Prostate gland (tissue), 2 donors: ENCODE results near the gene PDCD10. TPM values are rescaled to one million over a fixed set of nuclear protein-coding genes. Genes with fewer than 3 reads are reported as not detected.

Experiments
- DNase-seq: peaks from one replicate; pipeline ENCODE4 v3.0.0-alpha.2; 2019; ENCODE audit warnings: low spot score
- H3K27ac ChIP-seq, 2 donors: fragments of 200-600 bp; sonication (generic); 2 replicates each; pipeline ENCODE4 v1.5.1; 2017 to 2019
- H3K27me3 ChIP-seq: fragments of 200-600 bp; sonication (generic); replicated peaks from 2 replicates; pipeline ENCODE4 v1.5.1; 2019; ENCODE audit not compliant: insufficient read depth
- H3K36me3 ChIP-seq, 2 donors: fragments of 200-600 bp; sonication (generic); 1 replicate in 1 of 2; 2 replicates in 1 of 2; pipeline versions ENCODE4 v1.5.1 to v1.8.1; 2017 to 2019
- H3K4me1 ChIP-seq: fragments of 200-600 bp; sonication (generic); replicated peaks from 2 replicates; pipeline ENCODE4 v1.5.1; 2019
- H3K4me3 ChIP-seq, 2 donors: fragments of 200-600 bp; sonication (generic); 2 replicates each; pipeline ENCODE4 v1.5.1; 2017 to 2019
- H3K9me3 ChIP-seq: fragments of 200-600 bp; sonication (generic); 2 replicates; pipeline ENCODE4 v1.5.1; 2017
- POLR2A ChIP-seq: fragments of 450-650 bp; IDR thresholded peaks from one replicate; pipeline ENCODE4 v1.6.1; 2016; ENCODE audit warnings: antibody characterized with exemption, mild to moderate bottlenecking
- POLR2AphosphoS5 ChIP-seq: sonication (generic); formaldehyde crosslinking; IDR thresholded peaks from one replicate; pipeline ENCODE4 v1.6.1; 2017; ENCODE audit warnings: antibody characterized with exemption
- WGBS: methylation state at CpG from one replicate; pipeline ENCODE4 v1.1.5; 2018; 5-methylcytosine and 5-hydroxymethylcytosine counted together
- intact Hi-C: fragments of 100-400 bp; cut with DNase I; formaldehyde crosslinking; loops from one replicate; pipeline ENCODE4 v1.14.2; 2022
- total RNA-seq, 2 donors: library from RNA; depleted of rRNA; stranded (reverse); fragments of >200 nt; gene quantifications; one replicate each; pipeline ENCODE4 v1.1.0, GENCODE V29; 2016
- TF ChIP-seq, protein P1 (sequence below), 4 experiments: fragments of 200-600 bp in 2 of 4; fragments of 450-650 bp in 2 of 4; sonication (generic) in 2 of 4; IDR thresholded peaks; 1 replicate in 3 of 4; 2 replicates in 1 of 4; pipeline ENCODE4 v1.5.1; 2016 to 2019; ENCODE audit warnings: antibody characterized with exemption in 4 of 4, mild to moderate bottlenecking in 2 of 4, moderate library complexity in 2 of 4

The PDCD10 gene
- total RNA-seq, 2 donors from 2014 or later, result 50.3 to 58.1 TPM

DNA sequence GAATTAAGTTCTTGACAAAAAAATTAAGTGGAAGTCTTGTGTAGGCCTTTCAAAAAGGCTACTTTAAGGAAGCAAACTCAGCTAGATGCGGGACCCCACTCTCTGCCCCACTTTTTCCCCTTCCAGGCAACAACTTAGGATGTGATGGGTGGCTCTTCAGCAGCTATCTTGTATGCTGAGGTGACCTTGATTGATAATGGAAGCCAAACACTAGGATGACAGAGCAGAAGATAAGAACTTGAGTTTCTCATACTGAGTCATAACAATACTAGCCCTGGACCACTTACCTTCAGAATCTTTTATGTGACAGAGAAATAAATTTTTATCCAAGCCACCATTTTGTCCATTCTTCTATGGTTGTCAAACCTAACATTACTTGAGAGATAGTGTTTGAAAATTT lies 16.1 kb downstream of the PDCD10 start:
- no peaks in the 10 kb centered on the region for H3K27me3 ChIP-seq
- TF ChIP-seq POLR2A, result no peak
- TF ChIP-seq, protein P1, sequence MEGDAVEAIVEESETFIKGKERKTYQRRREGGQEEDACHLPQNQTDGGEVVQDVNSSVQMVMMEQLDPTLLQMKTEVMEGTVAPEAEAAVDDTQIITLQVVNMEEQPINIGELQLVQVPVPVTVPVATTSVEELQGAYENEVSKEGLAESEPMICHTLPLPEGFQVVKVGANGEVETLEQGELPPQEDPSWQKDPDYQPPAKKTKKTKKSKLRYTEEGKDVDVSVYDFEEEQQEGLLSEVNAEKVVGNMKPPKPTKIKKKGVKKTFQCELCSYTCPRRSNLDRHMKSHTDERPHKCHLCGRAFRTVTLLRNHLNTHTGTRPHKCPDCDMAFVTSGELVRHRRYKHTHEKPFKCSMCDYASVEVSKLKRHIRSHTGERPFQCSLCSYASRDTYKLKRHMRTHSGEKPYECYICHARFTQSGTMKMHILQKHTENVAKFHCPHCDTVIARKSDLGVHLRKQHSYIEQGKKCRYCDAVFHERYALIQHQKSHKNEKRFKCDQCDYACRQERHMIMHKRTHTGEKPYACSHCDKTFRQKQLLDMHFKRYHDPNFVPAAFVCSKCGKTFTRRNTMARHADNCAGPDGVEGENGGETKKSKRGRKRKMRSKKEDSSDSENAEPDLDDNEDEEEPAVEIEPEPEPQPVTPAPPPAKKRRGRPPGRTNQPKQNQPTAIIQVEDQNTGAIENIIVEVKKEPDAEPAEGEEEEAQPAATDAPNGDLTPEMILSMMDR (IDR thresholded peaks at IDR 0.05), result no peak
- TF ChIP-seq POLR2AphosphoS5, result no peak
- H3K4me1 ChIP-seq, result no peaks in the 10 kb centered on the region
- no peaks in the 10 kb centered on the region for H3K9me3 ChIP-seq
- intact Hi-C loops, result no loop called here
- no peak for DNase-seq
- H3K4me3 ChIP-seq, result no peak overlapping the region
- no peaks in the 10 kb centered on the region for H3K36me3 ChIP-seq
- no peak overlapping the region for H3K27ac ChIP-seq
- WGBS, result 97% methylated on average over 1 of the region's 1 CpG

DNA sequence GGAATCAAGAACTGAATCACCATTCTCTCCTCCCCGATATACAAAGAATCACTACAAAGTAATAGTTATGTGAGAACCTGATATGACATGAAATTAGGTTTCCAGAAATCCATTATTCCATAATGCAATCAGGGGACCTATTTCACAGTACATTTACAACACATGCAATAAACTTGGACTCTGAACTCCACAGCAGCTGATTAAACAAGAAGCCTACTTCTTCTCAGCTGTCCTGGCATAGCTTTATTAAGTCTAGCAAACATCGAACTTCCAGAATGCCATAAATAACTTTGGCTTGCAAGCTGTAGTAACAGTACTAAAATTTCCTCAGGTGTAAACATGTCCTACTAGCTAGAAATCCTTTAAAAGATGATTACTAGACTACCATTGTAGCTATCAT lies 17.8 kb downstream of the PDCD10 start:
- intact Hi-C loops, result no loop called here
- Histone ChIP-seq H3K27me3 (no peaks in the 10 kb centered on the region), H3K36me3 (no peaks in the 10 kb centered on the region), H3K9me3 (no peaks in the 10 kb centered on the region), H3K4me1 (no peaks in the 10 kb centered on the region), H3K4me3 (no peak overlapping the region), H3K27ac (no peak overlapping the region)
- no peak for TF ChIP-seq POLR2AphosphoS5
- TF ChIP-seq POLR2A, result no peak
- TF ChIP-seq, protein P1 (IDR thresholded peaks at IDR 0.05), result no peak
- no peak for DNase-seq
- whole genome bisulfite sequencing, result 38% methylated on average over 2 of the region's 2 CpGs

DNA sequence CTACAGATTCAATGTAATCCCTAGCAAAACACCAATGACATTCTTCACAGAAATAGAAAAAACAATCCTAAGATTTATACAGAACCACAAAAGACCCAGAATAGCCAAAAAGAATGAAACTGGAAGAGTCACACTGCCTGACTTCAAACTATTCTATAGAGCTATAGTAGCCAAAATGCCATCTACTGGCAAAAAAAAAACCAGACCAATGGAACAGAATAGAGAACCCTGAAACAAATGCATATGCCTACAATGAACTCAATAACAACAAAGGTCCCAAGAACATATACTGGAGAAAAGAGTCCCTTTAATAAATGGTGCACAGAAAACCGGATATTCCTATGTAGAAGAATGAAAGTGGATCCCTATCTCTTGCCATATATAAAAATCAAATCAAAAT lies 19.8 kb downstream of the PDCD10 start:
- Histone ChIP-seq H3K27me3 (no peaks in the 10 kb centered on the region), H3K4me1 (no peaks in the 10 kb centered on the region), H3K4me3 (no peak overlapping the region), H3K36me3 (no peaks in the 10 kb centered on the region), H3K27ac (no peak overlapping the region), H3K9me3 (no peaks in the 10 kb centered on the region)
- DNase-seq, result no peak
- TF ChIP-seq POLR2A, result no peak
- TF ChIP-seq, protein P1 (IDR thresholded peaks at IDR 0.05), result no peak
- TF ChIP-seq POLR2AphosphoS5, result no peak
- intact Hi-C loops, result no loop called here
- WGBS, result 92% methylated on average over 1 of the region's 1 CpG

DNA sequence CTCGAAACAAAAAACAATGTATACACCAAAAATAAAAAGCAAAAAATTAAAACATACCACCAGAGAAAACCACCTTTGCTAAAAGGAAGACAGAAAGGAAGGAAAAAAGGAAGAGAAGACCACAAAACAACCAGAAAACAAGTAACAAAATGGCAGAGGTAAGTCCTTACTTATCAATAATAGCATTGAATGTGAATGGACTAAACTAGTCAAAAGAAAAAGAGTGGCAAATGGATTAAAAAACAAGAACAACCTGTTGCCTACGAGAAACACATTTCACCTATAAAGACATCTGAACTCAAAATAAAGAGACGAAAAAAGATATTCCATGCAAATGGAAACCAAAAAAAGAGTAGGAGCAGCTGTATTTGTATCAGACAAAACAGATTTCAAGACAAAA lies 22.2 kb downstream of the PDCD10 start:
- Histone ChIP-seq H3K27ac (no peak overlapping the region), H3K36me3 (no peaks in the 10 kb centered on the region), H3K27me3 (no peaks in the 10 kb centered on the region), H3K4me3 (no peak overlapping the region), H3K4me1 (no peaks in the 10 kb centered on the region), H3K9me3 (no peaks in the 10 kb centered on the region)
- WGBS, result 95% methylated on average over 3 of the region's 3 CpGs
- DNase-seq, result no peak
- intact Hi-C loops, result no loop called here
- TF ChIP-seq POLR2AphosphoS5 (no peak), POLR2A (no peak)
- TF ChIP-seq, protein P1 (IDR thresholded peaks at IDR 0.05), result no peak

DNA sequence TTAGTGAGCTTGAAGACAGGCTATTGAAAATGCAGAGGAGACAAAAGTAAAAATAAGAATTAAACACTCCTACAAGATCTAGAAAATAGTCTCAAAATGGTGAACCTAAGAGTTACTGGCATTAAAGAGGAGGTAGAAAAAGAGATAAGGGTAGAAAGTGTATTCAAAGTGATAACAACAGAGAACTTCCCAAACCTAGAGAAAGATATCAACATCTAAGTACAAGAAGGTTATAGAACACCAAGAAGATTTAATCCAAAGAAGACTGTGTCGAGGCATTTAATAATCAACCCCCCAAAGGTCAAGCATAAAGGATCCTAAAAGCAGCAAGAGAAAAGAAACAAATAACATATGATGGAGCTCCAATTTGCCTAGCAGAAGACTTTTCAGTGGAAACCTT lies 23.3 kb downstream of the PDCD10 start:
- Histone ChIP-seq H3K4me1 (no peaks in the 10 kb centered on the region), H3K27me3 (no peaks in the 10 kb centered on the region), H3K27ac (no peak overlapping the region), H3K9me3 (no peaks in the 10 kb centered on the region), H3K36me3 (no peaks in the 10 kb centered on the region), H3K4me3 (no peak overlapping the region)
- no peak for DNase-seq
- WGBS, result 91% methylated on average over 1 of the region's 1 CpG
- intact Hi-C loops, result no loop called here
- TF ChIP-seq POLR2AphosphoS5 (no peak), POLR2A (no peak)
- TF ChIP-seq, protein P1 (IDR thresholded peaks at IDR 0.05), result no peak
